Stimulated activated CD8-positive, alpha-beta memory T cell treated with anti-CD3 and anti-CD28 coated beads, Interleukin-2, amount 100 ng/mL, for 1 hour (primary cell): ENCODE results near the gene BZW2.

ENCODE experiments used
- DNase-seq, 2 donors: peaks; one replicate each; pipeline ENCODE4 v3.0.0-alpha.2; 2020; ENCODE audit warnings: low read depth in 2 of 2

Gene BZW2

DNA sequence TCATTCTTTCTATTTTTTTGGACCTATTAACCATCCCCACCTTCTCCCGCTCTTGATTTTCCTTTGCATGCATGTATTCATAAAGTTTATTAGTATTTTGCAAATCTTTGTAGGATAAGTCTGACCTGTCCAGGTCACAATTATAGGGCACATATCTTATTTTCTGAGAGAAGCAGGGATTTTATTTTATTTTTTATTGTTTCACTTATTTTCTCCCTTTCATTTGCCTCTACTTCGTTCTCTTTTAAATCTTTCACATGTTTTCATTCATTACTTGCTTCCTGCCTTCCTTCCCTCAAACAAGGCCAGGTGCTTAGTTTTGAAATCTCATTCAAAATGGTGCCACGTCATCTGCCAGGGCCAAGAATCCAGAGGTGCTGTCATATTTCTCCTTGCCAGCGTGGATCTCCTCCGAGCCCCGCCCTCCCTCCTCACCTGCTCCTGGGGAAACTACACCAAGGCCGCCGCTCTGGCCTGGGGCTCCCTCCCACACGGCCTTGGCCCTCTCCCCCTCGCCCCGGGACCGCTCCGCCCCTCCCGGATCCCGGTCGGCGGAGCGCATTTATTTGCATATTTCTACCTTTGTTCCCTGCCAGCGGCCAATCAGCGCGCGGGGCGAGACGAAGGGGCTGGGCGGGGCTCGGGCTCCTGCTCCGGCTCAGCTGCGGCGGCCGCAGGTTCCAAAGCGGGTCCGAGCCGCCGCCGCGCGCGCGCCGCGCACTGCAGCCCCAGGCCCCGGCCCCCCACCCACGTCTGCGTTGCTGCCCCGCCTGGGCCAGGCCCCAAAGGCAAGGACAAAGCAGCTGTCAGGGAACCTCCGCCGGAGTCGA lies 107.3 kb downstream of the BZW2 start, which contains the start of gene TSPAN13:
Gene TSPAN13 (plus strand): TSS at position 654 of the 830 bp plus-strand sequence. CDS start 213 bp downstream, outside the sequence.
- DNase-seq = peak in 1 of 2 donors; percentile 16

- DNase-seq = no peak
Observed at GRCh38 chr7:16753932-16754855, 108.2 kb downstream of the BZW2 start.

DNA sequence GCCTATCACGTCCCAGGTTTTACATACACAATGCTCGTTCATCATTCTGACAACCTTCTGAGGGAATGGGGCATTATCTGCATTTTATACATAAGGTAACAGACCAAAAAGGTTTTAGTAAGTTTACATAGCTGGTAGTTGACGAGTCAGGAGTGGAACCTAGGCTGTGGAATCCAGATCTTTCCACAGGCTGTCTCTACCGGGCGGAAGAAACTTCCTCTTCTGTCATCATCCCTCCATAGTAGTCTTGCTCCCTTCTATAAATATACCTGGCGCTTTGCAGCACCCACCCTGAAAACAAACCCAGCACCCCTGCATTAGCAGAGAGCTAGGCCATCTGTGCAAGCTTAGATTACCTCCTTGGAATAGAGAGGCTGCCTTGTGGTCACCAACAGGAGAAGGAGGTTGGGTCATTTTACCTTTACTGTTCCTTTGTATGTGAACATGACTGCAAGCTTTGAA lies 108.9 kb downstream of the BZW2 start:
- DNase-seq = no peak

DNA sequence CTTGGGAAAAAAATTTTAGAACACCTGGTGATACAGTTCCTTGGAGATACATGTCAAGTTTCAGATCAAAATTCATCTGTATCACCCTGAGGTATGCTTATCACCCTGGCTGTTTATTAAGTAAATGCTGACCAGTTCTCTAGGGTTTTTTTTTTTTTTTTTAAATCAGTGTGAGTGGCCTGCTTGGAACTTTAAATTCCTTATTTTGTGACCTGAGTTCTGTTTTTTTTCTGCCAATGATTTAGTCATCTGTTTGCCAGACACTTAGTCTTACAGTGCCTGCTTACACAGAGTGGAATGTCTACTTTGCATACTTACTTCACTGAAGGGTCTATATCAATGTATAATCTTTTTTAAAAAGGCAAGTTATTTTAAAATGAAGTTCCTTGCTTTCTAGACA lies 109.4 kb downstream of the BZW2 start:
- DNase-seq = no peak
